IMR-90 (cell line): Measurements from ENCODE around the gene TMEM223. TPM values are rescaled to one million over a fixed set of nuclear protein-coding genes. Genes with fewer than 3 reads are reported as not detected.

ENCODE experiments used
- ATAC-seq: fragments of 200-7000 bp; cut with Tn5 transposase; 2 replicates; pipeline ENCODE4 v1.9.1; 2020; ENCODE audit warnings: low read depth, mild to moderate bottlenecking, moderate library complexity
- BruUV-seq: library from RNA; stranded (reverse); fragments of 400-500 nt; replicated peaks from 2 replicates; lab custom pipeline; 2021; lab: Mats Ljungman, UMichigan
- CTCF ChIA-PET: fragments of 300-600 bp; formaldehyde crosslinking; extraction: SDS; loops from one replicate; lab custom pipeline; 2021; ENCODE audit warnings: antibody characterized with exemption; lab: Yijun Ruan, JAX
- POLR2A ChIA-PET: fragments of 300-600 bp; sonication (Branson Sonifier 250); formaldehyde crosslinking; loops from one replicate; lab custom pipeline; 2022; ENCODE audit warnings: antibody characterized with exemption; ENCODE audit not compliant: unreplicated experiment; lab: Charles Lee
- DNase-seq: peaks from one replicate; pipeline ENCODE4 v3.0.0; 2013
- H2AFZ ChIP-seq: replicated peaks from 2 replicates; pipeline ENCODE3; 2013; ENCODE audit warnings: low read length, mild to moderate bottlenecking; ENCODE audit not compliant: poor library complexity
- H2AK5ac ChIP-seq: 2 replicates; pipeline ENCODE4 v1.6.1; 2013; ENCODE audit warnings: low read depth, low read length, inconsistent platforms
- H2AK9ac ChIP-seq: replicated peaks from 2 replicates; pipeline ENCODE3; 2013; ENCODE audit warnings: mild to moderate bottlenecking, low read depth, low read length, moderate library complexity; ENCODE audit not compliant: poor library complexity
- H2BK120ac ChIP-seq: 2 replicates; pipeline ENCODE4 v1.6.1; 2013; ENCODE audit warnings: low read depth, low read length, inconsistent platforms
- H2BK15ac ChIP-seq: 3 replicates; pipeline ENCODE4 v1.6.1; 2013; ENCODE audit warnings: low read depth, low read length, inconsistent platforms
- H2BK20ac ChIP-seq: 2 replicates; pipeline ENCODE4 v1.6.1; 2013; ENCODE audit warnings: low read depth, mild to moderate bottlenecking, inconsistent platforms, low read length, moderate library complexity
- H2BK5ac ChIP-seq: 2 replicates; pipeline ENCODE4 v1.6.1; 2013; ENCODE audit warnings: mild to moderate bottlenecking, low read depth, low read length, inconsistent platforms; ENCODE audit not compliant: poor library complexity, severe bottlenecking
- H3K14ac ChIP-seq: replicated peaks from 2 replicates; pipeline ENCODE4 v1.6.1; 2013; ENCODE audit warnings: low read depth, low read length, inconsistent platforms
- H3K18ac ChIP-seq: 2 replicates; pipeline ENCODE4 v1.6.1; 2013; ENCODE audit warnings: low read depth, low read length, control low read depth
- H3K23ac ChIP-seq: 2 replicates; pipeline ENCODE4 v1.6.1; 2013; ENCODE audit warnings: low read depth, low read length, inconsistent platforms
- H3K27ac ChIP-seq: 2 replicates; pipeline ENCODE4 v1.5.1; 2013; ENCODE audit warnings: mild to moderate bottlenecking, control low read depth, low read length; ENCODE audit not compliant: insufficient read depth
- H3K27me3 ChIP-seq: 2 replicates; pipeline ENCODE4 v1.6.1; 2013; ENCODE audit warnings: low read length; ENCODE audit not compliant: control insufficient read depth, insufficient read depth
- H3K36me3 ChIP-seq: 2 replicates; pipeline ENCODE4 v1.6.1; 2013; ENCODE audit warnings: low read length, mixed read lengths; ENCODE audit not compliant: control insufficient read depth, insufficient read depth
- H3K4ac ChIP-seq: 2 replicates; pipeline ENCODE4 v1.6.1; 2013; ENCODE audit warnings: low read depth, low read length, inconsistent platforms
- H3K4me1 ChIP-seq: 2 replicates; pipeline ENCODE4 v1.6.1; 2013; ENCODE audit warnings: low read length, mixed read lengths; ENCODE audit not compliant: control insufficient read depth, insufficient read depth
- H3K4me2 ChIP-seq: 2 replicates; pipeline ENCODE4 v1.6.1; 2013; ENCODE audit warnings: low read depth, mild to moderate bottlenecking, control low read depth, low read length, moderate library complexity
- H3K4me3 ChIP-seq: 2 replicates; pipeline ENCODE4 v1.5.1; 2013; ENCODE audit warnings: low read depth, mild to moderate bottlenecking, control low read depth, low read length, moderate library complexity; ENCODE audit not compliant: insufficient read depth
- H3K56ac ChIP-seq: 2 replicates; pipeline ENCODE4 v1.6.1; 2013; ENCODE audit warnings: low read length, inconsistent platforms; ENCODE audit not compliant: insufficient read depth; ENCODE audit errors: extremely low read depth
- H3K79me1 ChIP-seq, 2 experiments: 2 replicates each; pipeline ENCODE4 v1.6.1; 2013; ENCODE audit warnings: low read length in 2 of 2, inconsistent platforms in 1 of 2, low read depth in 1 of 2
- H3K9ac ChIP-seq: 2 replicates; pipeline ENCODE4 v1.6.1; 2013; ENCODE audit warnings: low read depth, low read length, control low read depth
- H3K9me1 ChIP-seq: 2 replicates; pipeline ENCODE4 v1.6.1; 2013; ENCODE audit warnings: low read length, inconsistent platforms; ENCODE audit not compliant: insufficient read depth
- H3K9me3 ChIP-seq: 2 replicates; pipeline ENCODE4 v1.6.1; 2013; ENCODE audit warnings: low read length; ENCODE audit not compliant: control insufficient read depth, insufficient read depth
- H4K20me1 ChIP-seq: 2 replicates; pipeline ENCODE4 v1.6.1; 2013; ENCODE audit warnings: low read length, inconsistent platforms; ENCODE audit not compliant: insufficient read depth
- H4K5ac ChIP-seq: 2 replicates; pipeline ENCODE4 v1.6.1; 2013; ENCODE audit warnings: mild to moderate bottlenecking, low read depth, low read length, control low read depth
- H4K8ac ChIP-seq, 2 experiments: 2 replicates each; pipeline ENCODE4 v1.6.1; 2013; ENCODE audit warnings: low read depth in 2 of 2, low read length in 2 of 2, control low read depth in 1 of 2, inconsistent platforms in 1 of 2
- H4K91ac ChIP-seq: 2 replicates; pipeline ENCODE4 v1.6.1; 2013; ENCODE audit warnings: low read depth, low read length, inconsistent platforms; ENCODE audit not compliant: insufficient read depth
- BHLHE40 ChIP-seq: fragments of 150-350 bp; IDR thresholded peaks from 2 replicates; pipeline ENCODE4 v1.6.1; 2016; ENCODE audit warnings: mild to moderate bottlenecking, low read depth, low read length
- CHD1 ChIP-seq: IDR thresholded peaks from 2 replicates; pipeline ENCODE4 v1.6.1; 2012; ENCODE audit warnings: low read depth, low read length, improper control_type of control experiment
- MAZ ChIP-seq: IDR thresholded peaks from 2 replicates; pipeline ENCODE4 v1.6.1; 2012; ENCODE audit warnings: low read depth, mild to moderate bottlenecking, low read length, improper control_type of control experiment, moderate library complexity, borderline replicate concordance
- MXI1 ChIP-seq: IDR thresholded peaks from 2 replicates; pipeline ENCODE4 v1.6.1; 2012; ENCODE audit warnings: low read depth, mild to moderate bottlenecking, low read length, moderate library complexity, borderline replicate concordance
- NFE2L2 ChIP-seq: fragments of 150-350 bp; IDR thresholded peaks from 2 replicates; pipeline ENCODE4 v1.6.1; 2016; ENCODE audit warnings: low read depth, mild to moderate bottlenecking, low read length
- POLR2A ChIP-seq: IDR thresholded peaks from 2 replicates; pipeline ENCODE4 v1.6.1; 2012; ENCODE audit warnings: mild to moderate bottlenecking, low read depth, low read length
- RCOR1 ChIP-seq: IDR thresholded peaks from 2 replicates; pipeline ENCODE4 v1.6.1; 2012; ENCODE audit warnings: mild to moderate bottlenecking, low read length, improper control_type of control experiment; ENCODE audit not compliant: insufficient replicate concordance
- WGBS, 2 experiments: methylation state at CpG; one replicate each; pipeline versions ENCODE4 v1.1.5 to v1.1.7; 2013; ENCODE audit warnings: missing lambda C conversion rate in 2 of 2; ENCODE audit not compliant: insufficient read length in 1 of 2; ENCODE audit errors: extremely low coverage in 2 of 2; 5-methylcytosine and 5-hydroxymethylcytosine counted together
- dilution Hi-C: fragments of 300-500 bp; cut with HindIII; formaldehyde crosslinking; loops from one replicate; pipeline ENCODE4 v1.14.3; 2018; ENCODE audit warnings: low sequenced_read_pairs; ENCODE audit not compliant: unreplicated experiment
- in situ Hi-C: fragments of 300-500 bp; cut with MboI; formaldehyde crosslinking; loops from 3 replicates; pipeline ENCODE4 v1.14.3; 2019; ENCODE audit warnings: low sequenced_read_pairs, inconsistent platforms, mixed read lengths
- intact Hi-C: fragments of 100-400 bp; cut with micrococcal nuclease; formaldehyde crosslinking; loops from 2 replicates; pipeline ENCODE4 v1.10.0; 2022
- polyA plus RNA-seq, 3 experiments: library from polyadenylated mRNA; depleted of rRNA; stranded (reverse); fragments of >200 nt; gene quantifications; 2 replicates each; pipeline ENCODE4 v1.2.3, GENCODE V29; 2012; ENCODE audit warnings: low replicate concordance in 1 of 3
- total RNA-seq: library from RNA; depleted of rRNA; stranded (reverse); fragments of >200 nt; gene quantifications from 2 replicates; pipeline ENCODE4 v1.2.3, GENCODE V29; 2012
- TF ChIP-seq, protein P1 (sequence below): fragments of 150-350 bp; IDR thresholded peaks from 2 replicates; pipeline ENCODE4 v1.6.1; 2017; ENCODE audit warnings: mild to moderate bottlenecking, antibody characterized with exemption, low read length, low read depth

TMEM223 gene
- total and polyA plus RNA-seq, 2 of the 4 experiments (the other 2 are of a cell fraction): 9.7 to 15.7 TPM

GRCh38 chr11:62805076-62805892 is 13.5 kb upstream of the TMEM223 start, which contains the start of gene NXF1:
TSS of gene NXF1 (minus strand) at chr11:62805440. CDS start at chr11:62805356, 84 bp downstream.
- Histone ChIP-seq H3K9me1 (peaks cover 26% of the 10 kb centered on the region), H3K18ac (peak within 1 kb of the TSS; percentile 26), H3K4me3 (peak within 1 kb of the TSS; percentile 82), H4K5ac (peak within 1 kb of the TSS; percentile 58), H3K9me3 (no peaks in the 10 kb centered on the region), H3K27me3 (no peaks in the 10 kb centered on the region), H3K4me2 (peak within 1 kb of the TSS; percentile 91), H3K4me1 (peaks cover 26% of the 10 kb centered on the region), H3K27ac (peak within 1 kb of the TSS; percentile 71), H2AK9ac (peak within 1 kb of the TSS; percentile 99), H3K14ac (peak within 1 kb of the TSS; percentile 97), H2AFZ (peak within 1 kb of the TSS; percentile 99), H2BK120ac (peak within 1 kb of the TSS; percentile 78), H4K91ac (peak within 1 kb of the TSS; percentile 71), H2BK5ac (peak within 1 kb of the TSS; percentile 86), H3K4ac (peak within 1 kb of the TSS; percentile 91), H3K56ac (peak within 1 kb of the TSS; percentile 78), H3K79me1 (peaks cover 26 to 58% of the 10 kb centered on the region in 2 experiments), H4K8ac (peak within 1 kb of the TSS; percentile 59 to 91), H3K36me3 (peaks cover 28% of the 10 kb centered on the region), H3K23ac (peak within 1 kb of the TSS; percentile 93), H2BK15ac (peak within 1 kb of the TSS; percentile 64; the same call in 1 of the 3 replicates), H2BK20ac (0 out of 2 replicates have a peak within 1 kb of the TSS, but pooled peaks have one; percentile 8), H3K9ac (peak within 1 kb of the TSS; percentile 81), H4K20me1 (peaks cover 18% of the 10 kb centered on the region), H2AK5ac (peak within 1 kb of the TSS; percentile 91)
- ATAC-seq (peak; percentile 87), DNase-seq (peak; percentile 92)
- no TSS peak for BruUV-seq
- intact Hi-C loops: loop anchor here (2.0 kb wide), 1 partner anchor 14 kb away; no protein-coding TSS in a partner anchor
- ChIA-PET POLR2A (interaction anchor here (0.5 to 2.0 kb wide), 5 partner anchors 9 to 36 kb away, joined by 3 to 10 read pairs (median 3); partner anchors contain the start of gene STX5), CTCF (interaction anchor here (0.6 to 1.5 kb wide), 3 partner anchors 12 to 90 kb away, joined by 3 to 4 read pairs (median 3); partner anchors contain the start of gene TMEM179B)
- in situ Hi-C loops: no loop called here
- WGBS, 2 experiments: 1% methylated on average over 49 of the region's 77 CpGs; no CpG with 5 or more reads in 1 of the 2 experiments
- TF ChIP-seq NFE2L2 (no peak), BHLHE40 (0 out of 2 replicates have a peak, but pooled peaks have one; percentile 31), POLR2A (peak; percentile 100), RCOR1 (no peak), CHD1 (no peak; the same call in 1 of the 2 replicates), MXI1 (peak; percentile 59), MAZ (peak; percentile 78; the same call in 1 of the 2 replicates)
- TF ChIP-seq, protein P1, sequence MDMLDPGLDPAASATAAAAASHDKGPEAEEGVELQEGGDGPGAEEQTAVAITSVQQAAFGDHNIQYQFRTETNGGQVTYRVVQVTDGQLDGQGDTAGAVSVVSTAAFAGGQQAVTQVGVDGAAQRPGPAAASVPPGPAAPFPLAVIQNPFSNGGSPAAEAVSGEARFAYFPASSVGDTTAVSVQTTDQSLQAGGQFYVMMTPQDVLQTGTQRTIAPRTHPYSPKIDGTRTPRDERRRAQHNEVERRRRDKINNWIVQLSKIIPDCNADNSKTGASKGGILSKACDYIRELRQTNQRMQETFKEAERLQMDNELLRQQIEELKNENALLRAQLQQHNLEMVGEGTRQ: no peak
- dilution Hi-C loops: no loop called here
